DND-41 (cell line): ENCODE measurements around the gene LDLRAP1.

ENCODE experiments used
- ATAC-seq: fragments of 200-7000 bp; cut with Tn5 transposase; 3 replicates; pipeline ENCODE4 v1.9.1; 2021; ENCODE audit warnings: low read depth; ENCODE audit not compliant: insufficient read depth
- DNase-seq: peaks from one replicate; pipeline ENCODE4 v3.0.0-alpha.2; 2020
- H2AFZ ChIP-seq: 2 replicates; pipeline ENCODE4 v1.6.0; 2012; ENCODE audit warnings: low read depth, low read length
- H3K27ac ChIP-seq: 2 replicates; pipeline ENCODE4 v1.5.1; 2012; ENCODE audit warnings: low read length, inconsistent platforms
- H3K27me3 ChIP-seq: fragments of 200-600 bp; sonication (generic); 2 replicates; pipeline ENCODE4 v1.6.0; 2012; ENCODE audit warnings: low read length, mild to moderate bottlenecking, inconsistent platforms; ENCODE audit not compliant: insufficient read depth, poor library complexity
- H3K36me3 ChIP-seq: 2 replicates; pipeline ENCODE4 v1.5.1; 2012; ENCODE audit warnings: low read length, inconsistent platforms; ENCODE audit not compliant: insufficient read depth
- H3K4me1 ChIP-seq: 2 replicates; pipeline ENCODE4 v1.5.1; 2012; ENCODE audit warnings: mild to moderate bottlenecking, low read length; ENCODE audit not compliant: insufficient read depth
- H3K4me2 ChIP-seq: 2 replicates; pipeline ENCODE4 v1.6.0; 2012; ENCODE audit warnings: mild to moderate bottlenecking, moderate library complexity, low read length, inconsistent platforms; ENCODE audit not compliant: insufficient read depth
- H3K4me3 ChIP-seq, 2 experiments: fragments of 200-600 bp in 1 of 2; shearing (Covaris generic) in 1 of 2; 2 replicates each; pipeline ENCODE4 v1.5.1; 2012 to 2016; ENCODE audit warnings: inconsistent platforms in 2 of 2, low read length in 2 of 2, mild to moderate bottlenecking in 2 of 2, low read depth in 1 of 2, moderate library complexity in 1 of 2
- H3K79me2 ChIP-seq: 2 replicates; pipeline ENCODE4 v1.6.0; 2012; ENCODE audit warnings: low read length, inconsistent platforms; ENCODE audit not compliant: insufficient read depth
- H3K9ac ChIP-seq: 2 replicates; pipeline ENCODE4 v1.6.0; 2012; ENCODE audit warnings: low read depth, mild to moderate bottlenecking, inconsistent platforms, low read length, moderate library complexity
- H3K9me3 ChIP-seq: 2 replicates; pipeline ENCODE4 v1.5.1; 2012; ENCODE audit warnings: low read length, moderate library complexity, mild to moderate bottlenecking, inconsistent platforms; ENCODE audit not compliant: insufficient read depth, severe bottlenecking
- H4K20me1 ChIP-seq: 2 replicates; pipeline ENCODE4 v1.6.0; 2012; ENCODE audit warnings: low read length; ENCODE audit not compliant: insufficient read depth
- EZH2 ChIP-seq: IDR thresholded peaks from 3 replicates; pipeline ENCODE4 v1.6.1; 2012; ENCODE audit warnings: borderline replicate concordance, low read depth, mild to moderate bottlenecking, moderate library complexity, low read length, inconsistent platforms; ENCODE audit not compliant: severe bottlenecking
- TF ChIP-seq, protein P1 (sequence below): IDR thresholded peaks from 2 replicates; pipeline ENCODE4 v1.5.1; 2012; ENCODE audit warnings: borderline replicate concordance, low read length, moderate library complexity, mild to moderate bottlenecking; ENCODE audit not compliant: poor library complexity, severe bottlenecking; ENCODE audit errors: extremely low read depth

Gene LDLRAP1

DNA sequence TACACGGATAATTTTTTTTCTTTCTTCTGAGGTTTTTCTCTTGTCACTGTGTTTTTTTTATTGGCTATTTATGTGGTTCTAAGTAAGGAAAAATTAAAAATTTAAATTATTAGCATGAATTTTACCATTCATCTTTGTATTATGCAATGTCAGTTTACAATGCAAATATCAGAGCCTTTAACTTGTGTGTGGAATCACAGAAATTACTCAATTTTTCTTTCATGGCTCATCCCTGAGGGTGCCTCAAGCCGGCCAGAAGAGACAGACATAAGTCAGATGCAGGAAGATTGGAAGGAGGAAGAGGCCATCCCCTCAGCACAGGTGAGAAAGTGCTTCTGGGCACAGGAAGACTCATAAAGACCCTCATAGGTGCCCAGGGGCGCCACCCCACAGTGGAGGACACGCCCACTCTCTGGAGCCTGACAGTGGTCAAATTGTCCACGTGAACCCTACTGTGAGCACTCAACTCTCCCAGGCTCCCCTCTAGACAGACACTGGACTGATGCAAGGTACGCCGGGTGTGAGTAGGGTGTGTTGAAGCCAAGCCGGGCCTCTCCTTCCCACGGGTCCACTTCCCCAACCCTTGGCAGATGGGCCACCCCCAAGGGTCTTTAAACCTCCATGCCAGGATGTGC is 9.5 kb upstream of the LDLRAP1 start:
- H3K9ac ChIP-seq: no peak overlapping the region
- TF ChIP-seq EZH2: no peak
- TF ChIP-seq, protein P1, sequence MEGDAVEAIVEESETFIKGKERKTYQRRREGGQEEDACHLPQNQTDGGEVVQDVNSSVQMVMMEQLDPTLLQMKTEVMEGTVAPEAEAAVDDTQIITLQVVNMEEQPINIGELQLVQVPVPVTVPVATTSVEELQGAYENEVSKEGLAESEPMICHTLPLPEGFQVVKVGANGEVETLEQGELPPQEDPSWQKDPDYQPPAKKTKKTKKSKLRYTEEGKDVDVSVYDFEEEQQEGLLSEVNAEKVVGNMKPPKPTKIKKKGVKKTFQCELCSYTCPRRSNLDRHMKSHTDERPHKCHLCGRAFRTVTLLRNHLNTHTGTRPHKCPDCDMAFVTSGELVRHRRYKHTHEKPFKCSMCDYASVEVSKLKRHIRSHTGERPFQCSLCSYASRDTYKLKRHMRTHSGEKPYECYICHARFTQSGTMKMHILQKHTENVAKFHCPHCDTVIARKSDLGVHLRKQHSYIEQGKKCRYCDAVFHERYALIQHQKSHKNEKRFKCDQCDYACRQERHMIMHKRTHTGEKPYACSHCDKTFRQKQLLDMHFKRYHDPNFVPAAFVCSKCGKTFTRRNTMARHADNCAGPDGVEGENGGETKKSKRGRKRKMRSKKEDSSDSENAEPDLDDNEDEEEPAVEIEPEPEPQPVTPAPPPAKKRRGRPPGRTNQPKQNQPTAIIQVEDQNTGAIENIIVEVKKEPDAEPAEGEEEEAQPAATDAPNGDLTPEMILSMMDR: no peak
- no peak for DNase-seq
- no peak overlapping the region for H3K4me2 ChIP-seq
- no peaks in the 10 kb centered on the region for H3K36me3 ChIP-seq
- H3K27me3 ChIP-seq: peaks cover 14% of the 10 kb centered on the region
- H3K9me3 ChIP-seq: no peaks in the 10 kb centered on the region
- no peak overlapping the region for H3K27ac ChIP-seq
- H3K4me1 ChIP-seq: no peaks in the 10 kb centered on the region
- H4K20me1 ChIP-seq: no peaks in the 10 kb centered on the region
- H3K79me2 ChIP-seq: no peaks in the 10 kb centered on the region
- H3K4me3 ChIP-seq: no peak overlapping the region
- H2AFZ ChIP-seq: no peak overlapping the region
- ATAC-seq: no peak

DNA sequence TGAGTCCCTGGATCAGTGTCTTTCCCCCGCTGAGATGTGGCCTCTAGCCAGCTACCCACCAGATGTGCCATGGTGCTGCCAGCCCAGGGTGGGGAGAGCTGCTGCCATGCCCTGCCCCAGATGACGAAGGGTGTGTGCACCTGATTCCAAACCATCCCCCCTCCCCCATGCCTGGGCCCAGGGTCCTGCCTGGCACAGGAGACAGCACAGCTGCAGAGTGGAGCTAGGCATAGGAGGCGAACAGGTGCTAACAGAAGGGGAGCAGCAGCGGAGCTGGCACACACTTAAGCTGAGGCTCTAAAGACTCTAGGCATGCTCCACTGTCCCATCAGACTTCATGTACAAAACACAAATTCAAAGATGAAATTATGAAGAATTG is 9.0 kb upstream of the LDLRAP1 start:
- H3K9me3 ChIP-seq: no peaks in the 10 kb centered on the region
- no peak overlapping the region for H3K27ac ChIP-seq
- ATAC-seq: no peak
- no peak overlapping the region for H3K4me2 ChIP-seq
- no peaks in the 10 kb centered on the region for H3K36me3 ChIP-seq
- no peaks in the 10 kb centered on the region for H3K4me1 ChIP-seq
- no peaks in the 10 kb centered on the region for H4K20me1 ChIP-seq
- DNase-seq: no peak
- no peaks in the 10 kb centered on the region for H3K79me2 ChIP-seq
- peaks cover 14% of the 10 kb centered on the region for H3K27me3 ChIP-seq
- no peak overlapping the region for H3K4me3 ChIP-seq
- TF ChIP-seq, protein P1: no peak
- TF ChIP-seq EZH2: no peak
- no peak overlapping the region for H2AFZ ChIP-seq
- H3K9ac ChIP-seq: no peak overlapping the region

DNA sequence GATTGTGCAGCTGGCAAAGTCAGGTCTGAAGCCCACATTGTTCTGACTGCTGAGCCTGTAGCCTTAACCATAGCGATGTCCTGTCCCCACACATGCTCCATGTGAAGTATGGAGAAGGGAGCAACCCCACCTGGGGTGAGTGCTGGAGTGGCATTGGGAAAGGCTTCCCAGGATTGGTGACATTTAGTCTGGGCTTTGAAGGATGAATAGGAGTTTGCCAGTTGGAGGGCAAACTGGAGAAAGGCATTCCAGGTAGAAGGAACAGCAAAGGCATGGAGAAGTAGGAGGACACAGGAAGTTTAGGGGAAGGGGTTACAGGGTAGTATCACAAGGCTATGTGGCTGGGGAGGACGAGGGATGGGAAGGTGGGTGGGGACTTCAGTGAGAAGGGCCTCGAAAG is 7.3 kb upstream of the LDLRAP1 start:
- Histone ChIP-seq H3K9ac (no peak overlapping the region), H3K4me1 (no peaks in the 10 kb centered on the region), H3K4me2 (no peak overlapping the region), H3K36me3 (no peaks in the 10 kb centered on the region), H3K27ac (no peak overlapping the region), H3K79me2 (no peaks in the 10 kb centered on the region), H2AFZ (no peak overlapping the region), H3K27me3 (peaks cover 14% of the 10 kb centered on the region), H3K4me3 (no peak overlapping the region), H4K20me1 (peaks cover 5% of the 10 kb centered on the region; the same call in 1 of the 2 replicates), H3K9me3 (no peaks in the 10 kb centered on the region)
- DNase-seq (no peak), ATAC-seq (no peak)
- TF ChIP-seq EZH2: no peak
- TF ChIP-seq, protein P1: no peak
